Sigmoid colon (tissue), 7 donors: Measurements from ENCODE around the gene EVL. TPM values are rescaled to one million over a fixed set of nuclear protein-coding genes. Genes with fewer than 3 reads are reported as not detected.

Experiments used
- DNase-seq: peaks from one replicate; pipeline ENCODE4 v3.0.0-alpha.2; 2019
- H3K27ac ChIP-seq, 4 donors: fragments of 200-600 bp; sonication (generic); one replicate each; pipeline ENCODE4 v1.5.1; 2016 to 2019; ENCODE audit warnings: mild to moderate bottlenecking in 1 of 4
- H3K27me3 ChIP-seq, 3 donors: fragments of 200-600 bp; sonication (generic); one replicate each; pipeline ENCODE4 v1.5.1; 2019; ENCODE audit warnings: mild to moderate bottlenecking in 1 of 3
- H3K36me3 ChIP-seq, 4 donors: fragments of 200-600 bp; sonication (generic); one replicate each; pipeline ENCODE4 v1.5.1; 2016 to 2019
- H3K4me1 ChIP-seq, 4 donors: fragments of 200-600 bp; sonication (generic); one replicate each; pipeline ENCODE4 v1.5.1; 2017 to 2019
- H3K4me3 ChIP-seq, 4 donors: fragments of 200-600 bp; sonication (generic); one replicate each; pipeline ENCODE4 v1.5.1; 2017 to 2019; ENCODE audit warnings: mild to moderate bottlenecking in 2 of 4, moderate library complexity in 1 of 4
- H3K9me3 ChIP-seq, 4 donors: fragments of 200-600 bp in 3 of 4; sonication (generic) in 3 of 4; one replicate each; pipeline versions ENCODE4 v1.5.1 to v1.6.1; 2013 to 2019
- CTCF ChIP-seq, 4 experiments: fragments of 450-650 bp in 3 of 4; fragments of 200-600 bp in 1 of 4; IDR thresholded peaks; one replicate each; pipeline ENCODE4 v1.5.1; 2016 to 2019; ENCODE audit warnings: antibody characterized with exemption in 4 of 4, mild to moderate bottlenecking in 3 of 4, moderate library complexity in 2 of 4
- EP300 ChIP-seq, 4 donors: sonication (generic); formaldehyde crosslinking; IDR thresholded peaks; one replicate each; pipeline ENCODE4 v1.6.1; 2017; ENCODE audit warnings: antibody characterized with exemption in 4 of 4
- POLR2A ChIP-seq, 2 donors: fragments of 450-650 bp; IDR thresholded peaks; one replicate each; pipeline ENCODE4 v1.6.1; 2016; ENCODE audit warnings: antibody characterized with exemption in 2 of 2, mild to moderate bottlenecking in 2 of 2, moderate library complexity in 2 of 2
- POLR2AphosphoS5 ChIP-seq, 4 donors: sonication (generic); formaldehyde crosslinking; IDR thresholded peaks; one replicate each; pipeline ENCODE4 v1.6.1; 2017; ENCODE audit warnings: antibody characterized with exemption in 4 of 4
- WGBS, 2 donors: extraction: QIAGEN DNeasy Blood & Tissue Kit; methylation state at CpG; one replicate each; pipeline ENCODE4 v1.1.7; 2013; 5-methylcytosine and 5-hydroxymethylcytosine counted together
- intact Hi-C: fragments of 100-400 bp; cut with DNase I; formaldehyde crosslinking; loops from one replicate; pipeline ENCODE4 v1.15.1; 2023
- polyA plus RNA-seq, 3 donors: library from polyadenylated mRNA; stranded (reverse); fragments of 200-250 nt; gene quantifications; one replicate each; pipeline ENCODE4 v1.2.3, GENCODE V29; 2013
- small RNA-seq, 3 donors: library from RNA; depleted of rRNA; stranded (forward); fragments of <200 nt; gene quantifications; one replicate each; pipeline ENCODE3, GENCODE V24; 2016
- total RNA-seq, 4 donors: library from RNA; depleted of rRNA; stranded (reverse); fragments of >200 nt; gene quantifications; one replicate each; pipeline ENCODE4 v1.1.0, GENCODE V29; 2016
- donor health status: healthy with polysubstance abuse.
- donor health status: Bipolar disorder and iron deficiency.
- donor health status: healthy.

The EVL gene
- total and polyA plus RNA-seq, 7 donors: 6.5 to 100 (median 27.5) TPM

GRCh38 chr14:100192672-100193416 lies 127.6 kb downstream of the EVL start:
- Histone ChIP-seq H3K36me3 (no peaks in the 10 kb centered on the region), H3K4me1 (peaks cover 0 to 17% (median 11%) of the 10 kb centered on the region in 4 donors), H3K9me3 (no peaks in the 10 kb centered on the region), H3K4me3 (peak overlapping the region; percentile 18 to 59 (median 51)), H3K27me3 (no peaks in the 10 kb centered on the region), H3K27ac (peak overlapping the region; percentile 87 to 92 (median 88))
- peak; percentile 54 to 80 (median 74) for TF ChIP-seq POLR2AphosphoS5 (IDR thresholded peaks at IDR 0.05)
- peak; percentile 42 to 48 for TF ChIP-seq POLR2A (IDR thresholded peaks at IDR 0.05)
- peak; percentile 83 to 94 (median 86) for TF ChIP-seq CTCF (IDR thresholded peaks at IDR 0.05)
- TF ChIP-seq EP300 (IDR thresholded peaks at IDR 0.05): no peak
- intact Hi-C loops: loop anchor here (1.0 to 5.0 kb wide), 3 partner anchors 44 to 210 kb away; no protein-coding TSS in a partner anchor
- WGBS, 2 donors: 1% methylated on average over 62 of the region's 62 CpGs
- peak; percentile 99 for DNase-seq

Small RNA genes within 50 kb of the gene (small RNA-seq; reads per million reads assigned to genes)
- gene MIR151B: 3.1 to 6.3 (median 3.1) reads per million in 3 donors
- 42.4 to 73.7 (median 51.8) reads per million in 3 donors for gene MIR342

Other genes starting within 250 kb of the EVL start
- under 1 TPM; under 0.01 to 0.54 (median 0.39) TPM for gene DEGS2, start 94.2 kb downstream of the EVL start, total RNA-seq
- gene DEGS2, start 94.2 kb downstream of the EVL start, polyA plus RNA-seq: 10 to 100 TPM in 1 of 3 donors, 1 to 10 TPM in 2; 2.4 to 11.9 (median 2.8) TPM
- gene YY1, start 173.7 kb downstream of the EVL start, total RNA-seq: 10 to 100 TPM; 53.9 to 61.5 (median 55.2) TPM
- 10 to 100 TPM; 26.7 to 46.7 (median 40.2) TPM for gene YY1, start 173.7 kb downstream of the EVL start, polyA plus RNA-seq
- gene SLC25A29, start 241.0 kb downstream of the EVL start, total RNA-seq: 10 to 100 TPM; 18.5 to 40.4 (median 33.4) TPM
- 10 to 100 TPM in 1 of 3 donors, 1 to 10 TPM in 2; 3.0 to 26.7 (median 3.7) TPM for gene SLC25A29, start 241.0 kb downstream of the EVL start, polyA plus RNA-seq